ENCODE data around the gene PFN3. TPM values are rescaled to one million over a fixed set of nuclear protein-coding genes. Genes with fewer than 3 reads are reported as not detected.
A peak's percentile ranks its signal among the peaks of the same experiment; 100 is the strongest.

PFN3 gene
- total RNA-seq, 1 donor from 2014 or later = not detected

GRCh38 chr5:177410575-177410974 is 10.1 kb upstream of the PFN3 start:
- TF ChIP-seq CTCF (IDR thresholded peaks at IDR 0.05) = no peak
- H3K9me3 Mint-ChIP-seq (ENCODE audit: unreplicated experiment) = no peaks in the 10 kb centered on the region
- H3K27ac Mint-ChIP-seq (ENCODE audit: unreplicated experiment) = no peak overlapping the region
- H3K36me3 Mint-ChIP-seq (ENCODE audit: unreplicated experiment) = no peaks in the 10 kb centered on the region
- peaks cover 2% of the 10 kb centered on the region for H3K27me3 Mint-ChIP-seq (ENCODE audit: unreplicated experiment)
- no peak overlapping the region for H3K4me3 Mint-ChIP-seq (ENCODE audit: unreplicated experiment)
- no peak for DNase-seq (ENCODE audit: extremely low spot score, unreplicated experiment)
- no peaks in the 10 kb centered on the region for H3K4me1 Mint-ChIP-seq (ENCODE audit: unreplicated experiment)

- Mint-ChIP-seq H3K4me1 (ENCODE audit: unreplicated experiment) (peaks cover 3% of the 10 kb centered on the region), H3K9me3 (ENCODE audit: unreplicated experiment) (no peaks in the 10 kb centered on the region), H3K4me3 (ENCODE audit: unreplicated experiment) (no peak within 1 kb of the TSS), H3K27ac (ENCODE audit: unreplicated experiment) (no peak within 1 kb of the TSS), H3K27me3 (ENCODE audit: unreplicated experiment) (peaks cover 2% of the 10 kb centered on the region), H3K36me3 (ENCODE audit: unreplicated experiment) (no peaks in the 10 kb centered on the region)
- no peak for TF ChIP-seq CTCF (IDR thresholded peaks at IDR 0.05)
- no peak for DNase-seq (ENCODE audit: extremely low spot score, unreplicated experiment)
Measured at GRCh38 chr5:177409043-177409801, 8.8 kb upstream of the PFN3 start, which contains the start of gene F12. F12 (minus strand) TSS chr5:177409564; CDS start chr5:177409527, 37 bp downstream.

GRCh38 chr5:177405805-177406204 is 5.3 kb upstream of the PFN3 start:
- Mint-ChIP-seq H3K4me1 (ENCODE audit: unreplicated experiment) (peaks cover 16% of the 10 kb centered on the region), H3K9me3 (ENCODE audit: unreplicated experiment) (no peaks in the 10 kb centered on the region), H3K27me3 (ENCODE audit: unreplicated experiment) (peaks cover 19% of the 10 kb centered on the region), H3K4me3 (ENCODE audit: unreplicated experiment) (no peak overlapping the region), H3K36me3 (ENCODE audit: unreplicated experiment) (no peaks in the 10 kb centered on the region), H3K27ac (ENCODE audit: unreplicated experiment) (no peak overlapping the region)
- no peak for TF ChIP-seq CTCF (IDR thresholded peaks at IDR 0.05)
- DNase-seq (ENCODE audit: extremely low spot score, unreplicated experiment) = no peak

GRCh38 chr5:177405312-177405711 is 4.9 kb upstream of the PFN3 start:
- peaks cover 19% of the 10 kb centered on the region for H3K27me3 Mint-ChIP-seq (ENCODE audit: unreplicated experiment)
- no peak overlapping the region for H3K4me3 Mint-ChIP-seq (ENCODE audit: unreplicated experiment)
- H3K27ac Mint-ChIP-seq (ENCODE audit: unreplicated experiment) = no peak overlapping the region
- H3K4me1 Mint-ChIP-seq (ENCODE audit: unreplicated experiment) = peaks cover 16% of the 10 kb centered on the region
- H3K9me3 Mint-ChIP-seq (ENCODE audit: unreplicated experiment) = no peaks in the 10 kb centered on the region
- no peaks in the 10 kb centered on the region for H3K36me3 Mint-ChIP-seq (ENCODE audit: unreplicated experiment)
- no peak for TF ChIP-seq CTCF (IDR thresholded peaks at IDR 0.05)
- no peak for DNase-seq (ENCODE audit: extremely low spot score, unreplicated experiment)

DNA sequence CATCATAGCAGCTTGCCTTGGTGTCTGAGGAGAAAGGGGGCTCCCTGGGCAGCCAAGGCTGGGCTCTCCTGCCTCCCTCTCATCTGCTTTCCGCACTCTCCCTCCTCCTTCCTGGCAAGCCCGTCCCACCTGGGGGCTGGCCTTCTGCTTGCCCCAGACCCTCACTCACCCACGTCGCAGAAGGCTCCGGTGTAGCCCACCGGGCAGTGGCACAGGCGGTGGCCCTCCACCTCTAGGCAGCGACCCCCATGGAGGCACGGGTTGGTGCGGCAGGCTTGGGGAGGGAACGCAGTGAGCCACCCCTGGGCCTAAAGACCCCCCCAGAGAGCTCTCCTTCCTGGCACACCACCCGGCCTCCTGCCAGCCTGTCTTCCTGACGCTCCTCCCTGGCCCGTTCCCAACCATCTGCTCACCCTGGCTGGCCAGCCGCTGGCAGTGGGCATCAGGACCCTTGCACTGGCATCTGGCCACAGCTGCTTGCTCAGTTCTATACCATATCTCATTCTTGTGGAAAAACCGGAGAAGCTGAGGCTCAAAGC is 4.2 kb upstream of the PFN3 start:
- peaks cover 16% of the 10 kb centered on the region for H3K4me1 Mint-ChIP-seq (ENCODE audit: unreplicated experiment)
- H3K4me3 Mint-ChIP-seq (ENCODE audit: unreplicated experiment) = peak overlapping the region; percentile 70
- H3K36me3 Mint-ChIP-seq (ENCODE audit: unreplicated experiment) = no peaks in the 10 kb centered on the region
- H3K27me3 Mint-ChIP-seq (ENCODE audit: unreplicated experiment) = peaks cover 19% of the 10 kb centered on the region
- TF ChIP-seq CTCF (IDR thresholded peaks at IDR 0.05) = no peak
- H3K9me3 Mint-ChIP-seq (ENCODE audit: unreplicated experiment) = no peaks in the 10 kb centered on the region
- no peak overlapping the region for H3K27ac Mint-ChIP-seq (ENCODE audit: unreplicated experiment)
- DNase-seq (ENCODE audit: extremely low spot score, unreplicated experiment) = no peak
